GM12878 (cell line): ENCODE results near the gene GATAD2B.

ENCODE experiments used
- CHD2 ChIP-seq: IDR thresholded peaks from 2 replicates; pipeline ENCODE4 v1.6.1; 2011; ENCODE audit warnings: low read depth, low read length, improper control_type of control experiment, borderline replicate concordance
- CTCF ChIP-seq, 3 experiments: IDR thresholded peaks in 2 of 3; conservative IDR thresholded peaks in 1 of 3; 2 replicates each; pipeline ENCODE4 v1.5.1; 2011; ENCODE audit warnings: low read depth in 3 of 3, low read length in 3 of 3, mild to moderate bottlenecking in 3 of 3, control low read depth in 2 of 3, moderate library complexity in 2 of 3, inconsistent platforms in 1 of 3, mixed read lengths in 1 of 3; ENCODE audit not compliant: control insufficient read depth in 2 of 3, insufficient read depth in 1 of 3; ENCODE audit errors: extremely low read depth in 1 of 3
- EP300 ChIP-seq, 2 experiments: fragments of 150-350 bp in 1 of 2; IDR thresholded peaks; 2 replicates each; pipeline ENCODE4 v1.6.1; 2011 to 2012; ENCODE audit warnings: low read depth in 2 of 2, low read length in 2 of 2, borderline replicate concordance in 1 of 2, improper control_type of control experiment in 1 of 2, inconsistent platforms in 1 of 2; ENCODE audit not compliant: control insufficient read depth in 1 of 2
- LARP7 ChIP-seq: fragments of 450-650 bp; IDR thresholded peaks from 2 replicates; pipeline ENCODE4 v1.6.1; 2017; ENCODE audit warnings: mild to moderate bottlenecking
- POLR2A ChIP-seq: IDR thresholded peaks from 2 replicates; pipeline ENCODE4 v1.6.1; 2011; ENCODE audit warnings: low read depth, mild to moderate bottlenecking, low read length
- YBX1 ChIP-seq: fragments of 450-650 bp; IDR thresholded peaks from 2 replicates; pipeline ENCODE4 v1.6.1; 2016; ENCODE audit warnings: antibody characterized with exemption

GRCh38 chr1:153954826-153955225 is 32.1 kb upstream of the GATAD2B start:
- TF ChIP-seq POLR2A (no peak), EP300 (IDR thresholded peaks at IDR 0.05; ENCODE audit: borderline replicate concordance in 1 of 2, control insufficient read depth in 1 of 2, low read depth in 2 of 2, low read length in 2 of 2) (no peak), YBX1 (no peak), LARP7 (no peak), CTCF (IDR thresholded peaks at IDR 0.05 in 2 of 3, conservative IDR thresholded peaks at IDR 0.05 in 1 of 3; ENCODE audit: control insufficient read depth in 2 of 3, extremely low read depth in 1 of 3, insufficient read depth in 1 of 3, low read depth in 3 of 3, low read length in 3 of 3) (no peak), CHD2 (no peak)
